ENCODE measurements around the gene PRH2.

GRCh38 chr12:10960211-10960610 is 31.2 kb downstream of the PRH2 start:
- TF ChIP-seq, protein P1, sequence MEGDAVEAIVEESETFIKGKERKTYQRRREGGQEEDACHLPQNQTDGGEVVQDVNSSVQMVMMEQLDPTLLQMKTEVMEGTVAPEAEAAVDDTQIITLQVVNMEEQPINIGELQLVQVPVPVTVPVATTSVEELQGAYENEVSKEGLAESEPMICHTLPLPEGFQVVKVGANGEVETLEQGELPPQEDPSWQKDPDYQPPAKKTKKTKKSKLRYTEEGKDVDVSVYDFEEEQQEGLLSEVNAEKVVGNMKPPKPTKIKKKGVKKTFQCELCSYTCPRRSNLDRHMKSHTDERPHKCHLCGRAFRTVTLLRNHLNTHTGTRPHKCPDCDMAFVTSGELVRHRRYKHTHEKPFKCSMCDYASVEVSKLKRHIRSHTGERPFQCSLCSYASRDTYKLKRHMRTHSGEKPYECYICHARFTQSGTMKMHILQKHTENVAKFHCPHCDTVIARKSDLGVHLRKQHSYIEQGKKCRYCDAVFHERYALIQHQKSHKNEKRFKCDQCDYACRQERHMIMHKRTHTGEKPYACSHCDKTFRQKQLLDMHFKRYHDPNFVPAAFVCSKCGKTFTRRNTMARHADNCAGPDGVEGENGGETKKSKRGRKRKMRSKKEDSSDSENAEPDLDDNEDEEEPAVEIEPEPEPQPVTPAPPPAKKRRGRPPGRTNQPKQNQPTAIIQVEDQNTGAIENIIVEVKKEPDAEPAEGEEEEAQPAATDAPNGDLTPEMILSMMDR (IDR thresholded peaks at IDR 0.05) = no peak
- no peak for TF ChIP-seq POLR2A (IDR thresholded peaks at IDR 0.05)

All from testis (tissue), 2 donors.